Measurements from ENCODE around the gene SIRT3.
A peak's percentile ranks its signal among the peaks of the same experiment; 100 is the strongest.

DNA sequence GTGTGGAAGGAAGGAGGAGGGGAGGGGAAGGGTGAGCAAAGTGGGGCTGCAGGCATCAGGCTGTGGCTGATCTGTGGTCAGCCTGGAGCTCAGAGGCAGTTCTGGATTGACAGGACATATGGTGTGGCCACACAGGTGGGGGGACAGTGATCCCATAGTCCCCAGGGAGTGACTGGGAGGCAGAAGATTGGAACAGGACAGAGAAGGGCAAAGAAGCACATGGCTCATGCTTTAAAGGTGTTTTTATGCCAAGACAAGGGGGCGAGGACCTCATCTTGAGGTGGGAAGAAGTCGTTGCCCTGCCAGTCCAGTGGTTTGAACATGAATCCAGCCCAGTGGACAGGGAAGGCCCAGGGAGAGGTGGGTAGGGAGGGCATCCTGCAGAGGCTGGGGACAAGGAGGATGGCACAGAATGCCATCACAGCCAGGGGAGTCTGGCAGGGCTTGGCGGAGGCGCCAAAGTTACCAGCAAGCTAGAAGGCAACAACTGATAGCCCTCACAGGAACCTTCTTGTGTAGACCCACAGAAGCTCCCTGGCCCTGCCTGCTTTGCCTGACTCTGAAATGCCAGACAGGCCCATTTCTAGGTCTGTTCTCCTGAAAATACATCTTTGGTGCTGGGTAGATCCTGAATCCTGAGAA is 32.1 kb downstream of the SIRT3 start:
- TF ChIP-seq, protein P1, sequence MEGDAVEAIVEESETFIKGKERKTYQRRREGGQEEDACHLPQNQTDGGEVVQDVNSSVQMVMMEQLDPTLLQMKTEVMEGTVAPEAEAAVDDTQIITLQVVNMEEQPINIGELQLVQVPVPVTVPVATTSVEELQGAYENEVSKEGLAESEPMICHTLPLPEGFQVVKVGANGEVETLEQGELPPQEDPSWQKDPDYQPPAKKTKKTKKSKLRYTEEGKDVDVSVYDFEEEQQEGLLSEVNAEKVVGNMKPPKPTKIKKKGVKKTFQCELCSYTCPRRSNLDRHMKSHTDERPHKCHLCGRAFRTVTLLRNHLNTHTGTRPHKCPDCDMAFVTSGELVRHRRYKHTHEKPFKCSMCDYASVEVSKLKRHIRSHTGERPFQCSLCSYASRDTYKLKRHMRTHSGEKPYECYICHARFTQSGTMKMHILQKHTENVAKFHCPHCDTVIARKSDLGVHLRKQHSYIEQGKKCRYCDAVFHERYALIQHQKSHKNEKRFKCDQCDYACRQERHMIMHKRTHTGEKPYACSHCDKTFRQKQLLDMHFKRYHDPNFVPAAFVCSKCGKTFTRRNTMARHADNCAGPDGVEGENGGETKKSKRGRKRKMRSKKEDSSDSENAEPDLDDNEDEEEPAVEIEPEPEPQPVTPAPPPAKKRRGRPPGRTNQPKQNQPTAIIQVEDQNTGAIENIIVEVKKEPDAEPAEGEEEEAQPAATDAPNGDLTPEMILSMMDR (IDR thresholded peaks at IDR 0.05; ENCODE audit: insufficient read depth, low read length): no peak
- TF ChIP-seq POLR2AphosphoS5 (IDR thresholded peaks at IDR 0.05; ENCODE audit: low read depth) (peak; percentile 7; the same call in 1 of the 2 replicates), GABPA (IDR thresholded peaks at IDR 0.05; ENCODE audit: low read depth) (no peak), SPI1 (IDR thresholded peaks at IDR 0.05; ENCODE audit: borderline replicate concordance, low read depth) (no peak)
- TF ChIP-seq, protein P2, sequence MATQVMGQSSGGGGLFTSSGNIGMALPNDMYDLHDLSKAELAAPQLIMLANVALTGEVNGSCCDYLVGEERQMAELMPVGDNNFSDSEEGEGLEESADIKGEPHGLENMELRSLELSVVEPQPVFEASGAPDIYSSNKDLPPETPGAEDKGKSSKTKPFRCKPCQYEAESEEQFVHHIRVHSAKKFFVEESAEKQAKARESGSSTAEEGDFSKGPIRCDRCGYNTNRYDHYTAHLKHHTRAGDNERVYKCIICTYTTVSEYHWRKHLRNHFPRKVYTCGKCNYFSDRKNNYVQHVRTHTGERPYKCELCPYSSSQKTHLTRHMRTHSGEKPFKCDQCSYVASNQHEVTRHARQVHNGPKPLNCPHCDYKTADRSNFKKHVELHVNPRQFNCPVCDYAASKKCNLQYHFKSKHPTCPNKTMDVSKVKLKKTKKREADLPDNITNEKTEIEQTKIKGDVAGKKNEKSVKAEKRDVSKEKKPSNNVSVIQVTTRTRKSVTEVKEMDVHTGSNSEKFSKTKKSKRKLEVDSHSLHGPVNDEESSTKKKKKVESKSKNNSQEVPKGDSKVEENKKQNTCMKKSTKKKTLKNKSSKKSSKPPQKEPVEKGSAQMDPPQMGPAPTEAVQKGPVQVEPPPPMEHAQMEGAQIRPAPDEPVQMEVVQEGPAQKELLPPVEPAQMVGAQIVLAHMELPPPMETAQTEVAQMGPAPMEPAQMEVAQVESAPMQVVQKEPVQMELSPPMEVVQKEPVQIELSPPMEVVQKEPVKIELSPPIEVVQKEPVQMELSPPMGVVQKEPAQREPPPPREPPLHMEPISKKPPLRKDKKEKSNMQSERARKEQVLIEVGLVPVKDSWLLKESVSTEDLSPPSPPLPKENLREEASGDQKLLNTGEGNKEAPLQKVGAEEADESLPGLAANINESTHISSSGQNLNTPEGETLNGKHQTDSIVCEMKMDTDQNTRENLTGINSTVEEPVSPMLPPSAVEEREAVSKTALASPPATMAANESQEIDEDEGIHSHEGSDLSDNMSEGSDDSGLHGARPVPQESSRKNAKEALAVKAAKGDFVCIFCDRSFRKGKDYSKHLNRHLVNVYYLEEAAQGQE (IDR thresholded peaks at IDR 0.05; ENCODE audit: insufficient replicate concordance, low read depth): no peak

Measured in HL-60 (cell line).